Suprapubic skin (tissue), 4 donors: ENCODE results near the gene AVPI1.

ENCODE experiments used
- CTCF ChIP-seq, 2 donors: fragments of 200-600 bp in 1 of 2; fragments of 450-650 bp in 1 of 2; sonication (generic) in 1 of 2; IDR thresholded peaks; one replicate each; pipeline ENCODE4 v1.5.1; 2016 to 2019; ENCODE audit warnings: antibody characterized with exemption in 2 of 2, mild to moderate bottlenecking in 1 of 2, moderate library complexity in 1 of 2
- EP300 ChIP-seq: sonication (generic); formaldehyde crosslinking; IDR thresholded peaks from one replicate; pipeline ENCODE4 v1.6.1; 2017; ENCODE audit warnings: antibody characterized with exemption
- POLR2AphosphoS5 ChIP-seq, 3 donors: sonication (generic); formaldehyde crosslinking; IDR thresholded peaks; one replicate each; pipeline ENCODE4 v1.6.1; 2017; ENCODE audit warnings: antibody characterized with exemption in 3 of 3

GRCh38 chr10:97650726-97651125 is 36.3 kb downstream of the AVPI1 start:
- no peak for TF ChIP-seq EP300
- TF ChIP-seq POLR2AphosphoS5 (IDR thresholded peaks at IDR 0.05), result no peak
- TF ChIP-seq CTCF (IDR thresholded peaks at IDR 0.05), result no peak
